Loucy (cell line): ENCODE measurements around the gene ZNF765.
A peak's percentile ranks its signal among the peaks of the same experiment; 100 is the strongest.
"Not testable (repeated sequence)": the region's sequence is repeated elsewhere in the genome, so short reads cannot be mapped to it uniquely, and the experiment has no call there.

Source experiments
- H2AFZ ChIP-seq: fragments of 200-600 bp; sonication (generic); 2 replicates; pipeline ENCODE4 v1.6.0; 2016; ENCODE audit warnings: antibody characterized with exemption, mild to moderate bottlenecking, low read length, moderate library complexity
- H3F3A ChIP-seq: fragments of 200-600 bp; 2 replicates; pipeline ENCODE4 v1.6.0; 2016; ENCODE audit warnings: antibody characterized with exemption, low read depth, mild to moderate bottlenecking
- H3K27me3 ChIP-seq: fragments of 200-600 bp; sonication (generic); 2 replicates; pipeline ENCODE4 v1.6.1; 2014; ENCODE audit warnings: low read length, mild to moderate bottlenecking; ENCODE audit not compliant: insufficient read depth, poor library complexity, severe bottlenecking
- H3K36me3 ChIP-seq: fragments of 200-600 bp; sonication (generic); 2 replicates; pipeline ENCODE4 v1.6.1; 2016; ENCODE audit warnings: low read length; ENCODE audit not compliant: insufficient read depth
- H3K4me1 ChIP-seq: fragments of 200-600 bp; sonication (generic); 2 replicates; pipeline ENCODE4 v1.5.1; 2014; ENCODE audit warnings: low read length, mild to moderate bottlenecking; ENCODE audit not compliant: insufficient read depth, poor library complexity, severe bottlenecking
- H3K4me2 ChIP-seq: fragments of 200-600 bp; sonication (generic); 2 replicates; pipeline ENCODE4 v1.6.0; 2014; ENCODE audit warnings: antibody characterized with exemption, low read length, low read depth, mild to moderate bottlenecking; ENCODE audit not compliant: poor library complexity, severe bottlenecking
- H3K4me3 ChIP-seq: fragments of 200-600 bp; sonication (generic); 2 replicates; pipeline ENCODE4 v1.5.1; 2014; ENCODE audit warnings: low read length, mild to moderate bottlenecking, mixed read lengths; ENCODE audit not compliant: poor library complexity, severe bottlenecking
- H3K79me2 ChIP-seq: fragments of 200-600 bp; sonication (generic); 2 replicates; pipeline ENCODE4 v1.6.1; 2014; ENCODE audit warnings: low read length; ENCODE audit not compliant: insufficient read depth
- H3K9ac ChIP-seq: fragments of 200-600 bp; sonication (generic); 2 replicates; pipeline ENCODE4 v1.6.0; 2014; ENCODE audit warnings: mild to moderate bottlenecking, low read depth, low read length, moderate library complexity; ENCODE audit not compliant: poor library complexity, severe bottlenecking
- H3K9me2 ChIP-seq: fragments of 200-600 bp; sonication (generic); replicated peaks from 2 replicates; pipeline ENCODE4 v1.6.1; 2016; ENCODE audit warnings: low read depth, low read length, mixed read lengths
- H3K9me3 ChIP-seq: fragments of 200-600 bp; sonication (generic); 2 replicates; pipeline ENCODE4 v1.6.1; 2014; ENCODE audit warnings: mild to moderate bottlenecking, antibody characterized with exemption, low read length, low read depth; ENCODE audit not compliant: insufficient read depth
- H4K20me1 ChIP-seq: fragments of 200-600 bp; sonication (generic); 2 replicates; pipeline ENCODE4 v1.6.0; 2014; ENCODE audit warnings: antibody characterized with exemption, low read length, mild to moderate bottlenecking; ENCODE audit not compliant: insufficient read depth, poor library complexity, severe bottlenecking
- EZH2phosphoT487 ChIP-seq: fragments of 200-600 bp; IDR thresholded peaks from 2 replicates; pipeline ENCODE4 v1.6.1; 2018; ENCODE audit warnings: antibody characterized with exemption, mild to moderate bottlenecking, moderate library complexity, borderline replicate concordance
- TF ChIP-seq, protein P1 (sequence below): fragments of 200-600 bp; sonication (generic); conservative IDR thresholded peaks from 2 replicates; pipeline ENCODE4 v1.5.1; 2014; ENCODE audit warnings: mild to moderate bottlenecking, antibody characterized with exemption, low read length

Gene ZNF765

DNA sequence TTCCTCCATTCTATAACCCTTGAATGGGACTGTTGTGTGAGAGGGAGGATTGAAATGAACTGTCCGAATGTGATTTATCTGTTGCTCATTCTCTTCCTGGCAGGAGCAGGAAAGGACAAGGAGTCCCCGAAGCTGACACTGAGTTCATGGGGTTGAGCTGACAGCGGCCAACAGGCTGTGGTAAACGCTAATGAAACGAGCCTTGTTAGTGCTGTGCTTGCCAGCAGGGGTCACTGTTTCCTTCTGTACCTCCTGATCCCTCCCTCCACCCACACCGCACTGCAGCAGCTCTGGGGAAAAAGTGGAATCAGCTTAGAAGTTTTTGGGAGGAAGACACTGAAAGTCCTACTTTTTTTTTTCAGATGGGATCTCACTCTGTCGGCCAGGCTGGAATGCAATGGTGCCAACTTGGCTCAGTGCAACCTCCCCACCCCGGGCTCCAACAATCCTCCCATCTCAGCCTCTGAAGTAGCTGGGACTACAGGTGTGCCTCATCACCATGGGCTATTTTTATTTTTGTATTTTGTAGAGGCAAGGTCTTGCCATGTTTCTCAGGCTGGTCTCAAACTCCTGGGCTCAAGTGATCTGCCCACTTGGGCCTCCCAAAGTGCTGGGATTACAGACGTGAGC, 30.1 kb downstream of the ZNF765 start:
- Histone ChIP-seq H3K4me2 (no peak overlapping the region), H3K79me2 (no peaks in the 10 kb centered on the region), H3K27me3 (no peaks in the 10 kb centered on the region), H3K36me3 (no peaks in the 10 kb centered on the region), H4K20me1 (no peaks in the 10 kb centered on the region), H3K4me1 (no peaks in the 10 kb centered on the region), H3F3A (no peaks in the 10 kb centered on the region), H3K4me3 (no peak overlapping the region), H2AFZ (no peak overlapping the region), H3K9ac (no peak overlapping the region), H3K9me3 (no peaks in the 10 kb centered on the region), H3K9me2 (no peaks in the 10 kb centered on the region)
- TF ChIP-seq, protein P1, sequence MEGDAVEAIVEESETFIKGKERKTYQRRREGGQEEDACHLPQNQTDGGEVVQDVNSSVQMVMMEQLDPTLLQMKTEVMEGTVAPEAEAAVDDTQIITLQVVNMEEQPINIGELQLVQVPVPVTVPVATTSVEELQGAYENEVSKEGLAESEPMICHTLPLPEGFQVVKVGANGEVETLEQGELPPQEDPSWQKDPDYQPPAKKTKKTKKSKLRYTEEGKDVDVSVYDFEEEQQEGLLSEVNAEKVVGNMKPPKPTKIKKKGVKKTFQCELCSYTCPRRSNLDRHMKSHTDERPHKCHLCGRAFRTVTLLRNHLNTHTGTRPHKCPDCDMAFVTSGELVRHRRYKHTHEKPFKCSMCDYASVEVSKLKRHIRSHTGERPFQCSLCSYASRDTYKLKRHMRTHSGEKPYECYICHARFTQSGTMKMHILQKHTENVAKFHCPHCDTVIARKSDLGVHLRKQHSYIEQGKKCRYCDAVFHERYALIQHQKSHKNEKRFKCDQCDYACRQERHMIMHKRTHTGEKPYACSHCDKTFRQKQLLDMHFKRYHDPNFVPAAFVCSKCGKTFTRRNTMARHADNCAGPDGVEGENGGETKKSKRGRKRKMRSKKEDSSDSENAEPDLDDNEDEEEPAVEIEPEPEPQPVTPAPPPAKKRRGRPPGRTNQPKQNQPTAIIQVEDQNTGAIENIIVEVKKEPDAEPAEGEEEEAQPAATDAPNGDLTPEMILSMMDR = peak; percentile 82
- no peak for TF ChIP-seq EZH2phosphoT487

DNA sequence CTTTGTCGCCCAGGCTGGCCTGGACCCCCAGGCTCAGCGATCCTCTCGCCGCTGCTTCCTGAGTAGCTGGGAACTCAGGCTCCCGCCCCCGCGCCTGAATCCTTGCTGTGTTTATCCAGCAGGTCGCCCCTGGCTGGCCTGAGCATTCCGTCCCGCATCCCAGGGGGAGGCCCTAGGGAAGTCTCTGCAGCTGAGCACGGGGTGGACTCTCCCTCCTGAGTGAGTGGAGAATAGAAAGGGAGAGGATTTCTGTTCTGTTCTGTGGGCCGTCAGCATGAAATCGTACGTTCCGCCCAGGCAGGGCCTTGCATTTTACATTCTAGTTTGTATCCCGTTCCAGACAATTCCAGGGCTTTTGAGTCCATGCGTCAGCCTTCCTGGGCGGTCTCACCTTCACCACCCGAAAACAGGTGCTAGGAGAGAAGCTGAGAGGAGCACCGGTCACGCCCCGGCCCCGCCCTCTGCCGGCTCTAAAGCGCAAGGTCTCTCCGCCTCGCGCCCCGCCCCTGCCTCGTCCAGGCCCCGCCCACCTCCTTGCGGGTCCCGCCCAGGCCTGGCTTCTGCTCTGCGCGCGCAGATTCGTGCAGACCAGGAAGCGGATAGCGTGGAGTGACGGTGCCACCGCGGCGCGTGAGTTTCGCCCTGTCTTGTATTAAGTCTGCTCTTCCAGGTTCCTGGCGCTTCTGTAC, 36.6 kb downstream of the ZNF765 start, which contains the start of gene ZNF761:
Gene ZNF761 (plus strand): TSS at position 586 of the 689 bp plus-strand sequence. CDS start 15,285 bp downstream, outside the sequence.
- peak within 1 kb of the TSS; percentile 88 for H3K4me3 ChIP-seq
- H3K9me3 ChIP-seq = no peaks in the 10 kb centered on the region
- peaks cover 18% of the 10 kb centered on the region; the same call in 1 of the 2 replicates for H3K79me2 ChIP-seq
- no peaks in the 10 kb centered on the region for H4K20me1 ChIP-seq
- H3F3A ChIP-seq = no peaks in the 10 kb centered on the region
- H2AFZ ChIP-seq = peak within 1 kb of the TSS; percentile 88
- H3K9me2 ChIP-seq = no peaks in the 10 kb centered on the region
- TF ChIP-seq, protein P1 = no peak
- TF ChIP-seq EZH2phosphoT487 = no peak
- peak within 1 kb of the TSS; percentile 86 for H3K4me2 ChIP-seq
- no peaks in the 10 kb centered on the region for H3K36me3 ChIP-seq
- peaks cover 5% of the 10 kb centered on the region for H3K4me1 ChIP-seq
- H3K27me3 ChIP-seq = no peaks in the 10 kb centered on the region
- H3K9ac ChIP-seq = peak within 1 kb of the TSS; percentile 88

DNA sequence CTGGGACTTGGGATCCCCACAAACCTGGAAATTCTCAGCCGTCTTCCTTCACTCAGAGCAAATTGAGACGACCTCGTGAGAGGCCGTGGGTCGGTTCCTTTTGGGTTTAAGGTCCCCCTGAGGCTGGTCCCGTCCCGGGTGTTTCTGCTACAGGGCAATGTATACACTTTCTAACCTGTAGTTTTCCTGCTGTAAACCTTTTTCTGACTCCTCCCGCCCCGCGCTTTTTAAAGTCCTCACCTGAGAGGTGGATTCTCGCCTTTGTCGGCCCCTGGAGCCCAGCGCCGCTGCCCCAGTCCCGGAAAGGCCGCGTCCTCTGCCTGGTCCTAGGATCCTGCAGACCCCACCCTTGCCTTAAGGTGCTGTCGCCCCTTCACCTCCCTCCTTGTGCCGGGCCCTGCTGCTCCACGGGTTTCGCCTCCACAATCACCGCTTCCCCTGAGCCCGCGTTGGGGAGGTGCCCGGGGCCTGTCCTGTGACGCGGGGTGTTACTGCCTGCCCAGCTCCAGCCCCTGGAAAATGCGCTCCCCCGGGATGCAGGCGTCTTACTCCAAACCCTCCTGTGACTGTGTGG, 37.2 kb downstream of the ZNF765 start:
- Histone ChIP-seq H3K79me2 (peaks cover 18% of the 10 kb centered on the region; the same call in 1 of the 2 replicates), H3K4me1 (peaks cover 5% of the 10 kb centered on the region), H3F3A (no peaks in the 10 kb centered on the region), H3K9ac (peak overlapping the region; percentile 88), H3K4me2 (peak overlapping the region; percentile 86), H3K9me3 (no peaks in the 10 kb centered on the region), H3K9me2 (no peaks in the 10 kb centered on the region), H4K20me1 (no peaks in the 10 kb centered on the region), H2AFZ (peak overlapping the region; percentile 88), H3K4me3 (peak overlapping the region; percentile 88), H3K27me3 (no peaks in the 10 kb centered on the region), H3K36me3 (no peaks in the 10 kb centered on the region)
- no peak for TF ChIP-seq EZH2phosphoT487
- TF ChIP-seq, protein P1 = no peak

DNA sequence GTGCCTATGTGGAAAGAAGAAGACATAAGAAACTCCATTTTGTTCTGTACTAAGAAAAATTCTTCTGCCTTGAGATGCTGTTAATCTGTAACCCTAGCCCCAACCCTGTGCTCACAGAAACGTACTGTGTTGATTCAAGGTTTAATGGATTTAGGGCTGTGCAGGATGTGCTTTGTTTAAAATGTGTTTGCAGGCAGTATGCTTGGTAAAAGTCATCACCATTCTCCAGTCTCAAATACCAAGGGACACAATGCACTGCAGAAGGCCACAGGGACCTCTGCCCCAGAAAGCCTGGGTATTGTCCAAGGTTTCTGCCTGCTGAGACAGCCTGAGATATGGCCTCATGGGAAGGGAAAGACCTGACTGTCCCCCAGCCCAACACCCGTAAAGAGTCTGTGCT, 48.9 kb downstream of the ZNF765 start:
- H3K4me3 ChIP-seq, H4K20me1 ChIP-seq, H2AFZ ChIP-seq, H3K9ac ChIP-seq, H3K4me2 ChIP-seq, H3K4me1 ChIP-seq, H3K79me2 ChIP-seq, H3F3A ChIP-seq, H3K9me3 ChIP-seq, H3K27me3 ChIP-seq, H3K36me3 ChIP-seq, H3K9me2 ChIP-seq: not testable (repeated sequence)

DNA sequence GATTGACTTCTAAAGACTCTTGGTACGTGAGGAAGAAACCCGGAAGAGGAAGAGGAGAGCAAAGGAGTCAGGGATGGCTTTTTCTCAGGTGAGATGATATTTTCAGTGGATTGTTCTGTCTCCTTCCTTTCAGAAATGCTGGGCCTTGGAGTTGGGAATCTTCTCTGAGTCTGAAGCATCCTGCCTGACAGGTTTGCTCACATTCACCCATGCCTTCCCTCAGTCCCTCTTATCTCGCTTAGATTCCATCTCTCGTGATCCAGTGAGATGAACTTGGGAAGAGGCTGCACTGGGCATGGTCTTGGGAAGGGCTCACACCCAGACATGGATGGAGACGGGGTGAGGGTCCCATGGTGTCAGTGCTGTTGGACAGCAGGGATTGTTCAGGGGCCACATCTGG, 52.2 kb downstream of the ZNF765 start:
- not testable (repeated sequence) for H3K4me3 ChIP-seq, H3K9me2 ChIP-seq, H3K4me2 ChIP-seq, H3K9ac ChIP-seq, H3K4me1 ChIP-seq, H2AFZ ChIP-seq, H3K9me3 ChIP-seq, H3F3A ChIP-seq, H3K27me3 ChIP-seq, H3K79me2 ChIP-seq, H3K36me3 ChIP-seq, H4K20me1 ChIP-seq
